ENCODE results near the gene ATG7.
"Not testable (repeated sequence)": the region's sequence is repeated elsewhere in the genome, so short reads cannot be mapped to it uniquely, and the experiment has no call there.

ATG7 gene

DNA sequence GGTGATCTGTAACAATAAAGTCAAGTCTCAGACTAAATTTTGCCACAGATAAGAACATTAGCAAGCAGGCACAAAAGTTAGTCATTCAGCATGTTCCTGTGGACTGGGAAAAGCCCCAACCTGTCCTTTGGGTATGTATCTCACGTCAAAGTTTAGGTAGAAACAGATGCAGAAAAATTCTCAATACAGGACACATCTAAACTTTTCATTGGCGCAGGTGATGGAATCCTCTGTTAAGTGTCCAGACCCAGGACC, 120.6 kb downstream of the ATG7 start:
- Histone ChIP-seq H3K36me3 (ENCODE audit: control insufficient read depth, insufficient read depth, low read length) (no peaks in the 10 kb centered on the region), H3K4me1 (ENCODE audit: control insufficient read depth, insufficient read depth, low read length) (peaks cover 7% of the 10 kb centered on the region), H3K4me3 (ENCODE audit: insufficient read depth, low read depth, low read length) (no peak overlapping the region), H3K27ac (ENCODE audit: insufficient read depth, low read depth, low read length, poor library complexity, severe bottlenecking) (no peak overlapping the region), H3K9me3 (ENCODE audit: control insufficient read depth, low read length) (no peaks in the 10 kb centered on the region), H3K27me3 (ENCODE audit: control insufficient read depth, insufficient read depth, low read length, poor library complexity, severe bottlenecking) (no peaks in the 10 kb centered on the region)
- WGBS, 2 experiments = 91 to 95% methylated on average over 2 of the region's 2 CpGs

- 94 to 96% methylated on average over 3 of the region's 3 CpGs for WGBS, 2 experiments
- no peaks in the 10 kb centered on the region for H3K36me3 ChIP-seq (ENCODE audit: control insufficient read depth, insufficient read depth, low read length)
- H3K27me3 ChIP-seq (ENCODE audit: control insufficient read depth, insufficient read depth, low read length, poor library complexity, severe bottlenecking) = no peaks in the 10 kb centered on the region
- H3K4me1 ChIP-seq (ENCODE audit: control insufficient read depth, insufficient read depth, low read length) = peaks cover 7% of the 10 kb centered on the region
- no peak overlapping the region for H3K27ac ChIP-seq (ENCODE audit: insufficient read depth, low read depth, low read length, poor library complexity, severe bottlenecking)
- no peak overlapping the region for H3K4me3 ChIP-seq (ENCODE audit: insufficient read depth, low read depth, low read length)
- no peaks in the 10 kb centered on the region for H3K9me3 ChIP-seq (ENCODE audit: control insufficient read depth, low read length)
Measured at GRCh38 chr3:11393401-11393800, 121.2 kb downstream of the ATG7 start.

DNA sequence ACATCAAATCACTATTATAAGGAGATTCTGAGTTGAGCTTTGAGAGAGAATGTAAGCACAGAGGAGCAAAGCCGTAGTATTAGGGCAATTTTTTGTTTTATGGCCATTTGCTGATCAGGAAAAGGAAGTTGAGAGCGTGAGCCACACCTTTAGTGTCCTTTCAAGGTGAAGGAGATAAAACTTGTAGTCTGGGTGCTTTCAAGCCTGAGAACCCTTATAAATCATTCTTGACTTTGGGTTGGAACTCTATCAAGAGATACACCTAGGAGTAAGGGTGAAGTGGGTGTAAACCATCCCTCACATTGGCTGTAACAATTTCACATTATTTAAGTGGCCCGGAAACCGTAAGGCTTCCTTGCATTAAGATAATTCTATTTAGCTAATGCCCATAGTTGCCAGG, 122.2 kb downstream of the ATG7 start:
- H3K27me3 ChIP-seq (ENCODE audit: control insufficient read depth, insufficient read depth, low read length, poor library complexity, severe bottlenecking) = no peaks in the 10 kb centered on the region
- no peaks in the 10 kb centered on the region for H3K9me3 ChIP-seq (ENCODE audit: control insufficient read depth, low read length)
- no peak overlapping the region for H3K4me3 ChIP-seq (ENCODE audit: insufficient read depth, low read depth, low read length)
- H3K36me3 ChIP-seq (ENCODE audit: control insufficient read depth, insufficient read depth, low read length) = no peaks in the 10 kb centered on the region
- no peak overlapping the region for H3K27ac ChIP-seq (ENCODE audit: insufficient read depth, low read depth, low read length, poor library complexity, severe bottlenecking)
- WGBS, 2 experiments = 93 to 96% methylated on average over 4 of the region's 4 CpGs
- H3K4me1 ChIP-seq (ENCODE audit: control insufficient read depth, insufficient read depth, low read length) = peaks cover 7% of the 10 kb centered on the region

DNA sequence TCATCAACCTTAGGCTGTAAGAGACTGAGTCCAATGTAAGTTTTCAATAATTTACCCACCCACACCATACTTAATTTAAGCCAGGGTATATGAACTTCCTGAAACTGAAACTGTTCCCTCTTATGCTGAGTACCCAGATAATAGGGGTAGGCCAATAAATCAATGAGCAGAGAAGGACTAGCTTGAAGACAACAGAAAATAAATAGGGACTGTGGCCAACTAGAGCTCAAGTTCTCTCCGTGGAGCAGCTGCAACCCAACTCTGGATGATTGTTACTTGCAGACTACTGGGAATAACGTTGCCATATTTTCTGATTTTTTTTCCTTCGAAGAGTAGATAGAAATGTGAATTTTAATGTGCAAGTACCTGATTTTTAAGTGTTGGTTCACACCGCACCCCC, 128.0 kb downstream of the ATG7 start:
- no peaks in the 10 kb centered on the region for H3K4me1 ChIP-seq (ENCODE audit: control insufficient read depth, insufficient read depth, low read length)
- H3K27ac ChIP-seq (ENCODE audit: insufficient read depth, low read depth, low read length, poor library complexity, severe bottlenecking) = no peak overlapping the region
- no peaks in the 10 kb centered on the region for H3K36me3 ChIP-seq (ENCODE audit: control insufficient read depth, insufficient read depth, low read length)
- no peaks in the 10 kb centered on the region for H3K9me3 ChIP-seq (ENCODE audit: control insufficient read depth, low read length)
- no peaks in the 10 kb centered on the region for H3K27me3 ChIP-seq (ENCODE audit: control insufficient read depth, insufficient read depth, low read length, poor library complexity, severe bottlenecking)
- H3K4me3 ChIP-seq (ENCODE audit: insufficient read depth, low read depth, low read length) = no peak overlapping the region
- 86% methylated on average over 4 of the region's 4 CpGs for WGBS, 2 experiments

- Histone ChIP-seq H3K27me3 (ENCODE audit: control insufficient read depth, insufficient read depth, low read length, poor library complexity, severe bottlenecking) (no peaks in the 10 kb centered on the region), H3K4me3 (ENCODE audit: insufficient read depth, low read depth, low read length) (no peak overlapping the region), H3K4me1 (ENCODE audit: control insufficient read depth, insufficient read depth, low read length) (no peaks in the 10 kb centered on the region), H3K9me3 (ENCODE audit: control insufficient read depth, low read length) (no peaks in the 10 kb centered on the region), H3K36me3 (ENCODE audit: control insufficient read depth, insufficient read depth, low read length) (no peaks in the 10 kb centered on the region), H3K27ac (ENCODE audit: insufficient read depth, low read depth, low read length, poor library complexity, severe bottlenecking) (no peak overlapping the region)
- 94 to 100% methylated on average over 1 of the region's 1 CpG for WGBS, 2 experiments
Measured at GRCh38 chr3:11401434-11401833, 129.2 kb downstream of the ATG7 start.

DNA sequence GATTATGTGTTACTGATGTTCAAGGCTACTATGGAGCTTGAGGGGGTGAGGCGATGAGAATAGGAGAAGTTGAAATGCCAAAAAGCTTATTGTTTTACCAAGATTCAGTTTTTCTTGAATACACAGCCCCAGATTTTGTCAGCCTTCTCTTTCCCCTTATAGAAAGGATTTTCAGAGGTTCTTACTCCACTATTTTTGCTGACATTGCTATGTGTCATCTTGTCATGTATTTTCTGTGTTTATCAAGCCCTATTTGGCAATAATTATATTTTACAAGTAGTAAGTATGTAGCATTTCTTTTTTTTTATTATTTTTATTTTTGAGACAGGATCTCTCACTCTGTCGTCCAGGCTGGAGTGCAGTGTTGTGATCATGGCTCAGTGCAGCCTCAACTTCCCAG, 133.1 kb downstream of the ATG7 start:
- Histone ChIP-seq H3K27ac (ENCODE audit: insufficient read depth, low read depth, low read length, poor library complexity, severe bottlenecking) (no peak overlapping the region), H3K36me3 (ENCODE audit: control insufficient read depth, insufficient read depth, low read length) (no peaks in the 10 kb centered on the region), H3K9me3 (ENCODE audit: control insufficient read depth, low read length) (no peaks in the 10 kb centered on the region), H3K27me3 (ENCODE audit: control insufficient read depth, insufficient read depth, low read length, poor library complexity, severe bottlenecking) (no peaks in the 10 kb centered on the region), H3K4me1 (ENCODE audit: control insufficient read depth, insufficient read depth, low read length) (no peaks in the 10 kb centered on the region), H3K4me3 (ENCODE audit: insufficient read depth, low read depth, low read length) (no peak overlapping the region)
- WGBS, 2 experiments = 88 to 97% methylated on average over 2 of the region's 2 CpGs

- Histone ChIP-seq H3K27me3 (ENCODE audit: control insufficient read depth, insufficient read depth, low read length, poor library complexity, severe bottlenecking) (no peaks in the 10 kb centered on the region), H3K4me3 (ENCODE audit: insufficient read depth, low read depth, low read length) (no peak overlapping the region), H3K4me1 (ENCODE audit: control insufficient read depth, insufficient read depth, low read length) (no peaks in the 10 kb centered on the region), H3K36me3 (ENCODE audit: control insufficient read depth, insufficient read depth, low read length) (no peaks in the 10 kb centered on the region), H3K9me3 (ENCODE audit: control insufficient read depth, low read length) (no peaks in the 10 kb centered on the region), H3K27ac (ENCODE audit: insufficient read depth, low read depth, low read length, poor library complexity, severe bottlenecking) (no peak overlapping the region)
- 82 to 83% methylated on average over 1 of the region's 1 CpG for WGBS, 2 experiments
Measured at GRCh38 chr3:11407644-11408043, 135.4 kb downstream of the ATG7 start.

GRCh38 chr3:11408324-11408859, 136.2 kb downstream of the ATG7 start:
- H3K4me1 ChIP-seq (ENCODE audit: control insufficient read depth, insufficient read depth, low read length); H3K36me3 ChIP-seq (ENCODE audit: control insufficient read depth, insufficient read depth, low read length); H3K27me3 ChIP-seq (ENCODE audit: control insufficient read depth, insufficient read depth, low read length, poor library complexity, severe bottlenecking); H3K27ac ChIP-seq (ENCODE audit: insufficient read depth, low read depth, low read length, poor library complexity, severe bottlenecking); H3K9me3 ChIP-seq (ENCODE audit: control insufficient read depth, low read length); H3K4me3 ChIP-seq (ENCODE audit: insufficient read depth, low read depth, low read length): not testable (repeated sequence)
- WGBS, 2 experiments = 90 to 95% methylated on average over 4 of the region's 4 CpGs

GRCh38 chr3:11410564-11410963, 138.4 kb downstream of the ATG7 start:
- Histone ChIP-seq H3K4me1 (ENCODE audit: control insufficient read depth, insufficient read depth, low read length) (no peaks in the 10 kb centered on the region), H3K27me3 (ENCODE audit: control insufficient read depth, insufficient read depth, low read length, poor library complexity, severe bottlenecking) (no peaks in the 10 kb centered on the region), H3K4me3 (ENCODE audit: insufficient read depth, low read depth, low read length) (no peak overlapping the region), H3K36me3 (ENCODE audit: control insufficient read depth, insufficient read depth, low read length) (no peaks in the 10 kb centered on the region), H3K9me3 (ENCODE audit: control insufficient read depth, low read length) (no peaks in the 10 kb centered on the region), H3K27ac (ENCODE audit: insufficient read depth, low read depth, low read length, poor library complexity, severe bottlenecking) (no peak overlapping the region)

- no peaks in the 10 kb centered on the region for H3K4me1 ChIP-seq (ENCODE audit: control insufficient read depth, insufficient read depth, low read length)
- no peaks in the 10 kb centered on the region for H3K27me3 ChIP-seq (ENCODE audit: control insufficient read depth, insufficient read depth, low read length, poor library complexity, severe bottlenecking)
Measured at GRCh38 chr3:11411956-11412355, 139.8 kb downstream of the ATG7 start.

DNA sequence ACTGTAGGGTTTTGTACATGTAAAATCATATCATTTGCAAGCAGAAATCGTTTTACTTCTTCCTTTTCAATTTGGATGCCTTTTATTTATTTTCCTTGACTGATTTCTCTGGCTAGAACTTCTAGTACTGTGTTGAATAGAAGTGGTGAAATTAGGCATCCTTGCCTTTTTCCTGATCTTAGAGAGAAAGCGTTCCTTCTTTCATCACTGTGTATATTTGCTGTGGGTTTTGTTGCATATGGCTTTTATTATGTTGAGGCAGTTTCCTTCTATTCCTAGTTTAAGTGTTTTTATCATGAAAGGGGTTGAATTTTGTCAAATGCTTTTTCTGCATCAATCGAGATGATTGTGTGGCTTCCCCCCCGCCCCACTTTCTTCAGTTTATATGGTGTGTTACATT, 140.9 kb downstream of the ATG7 start:
- H3K27ac ChIP-seq (ENCODE audit: insufficient read depth, low read depth, low read length, poor library complexity, severe bottlenecking) = no peak overlapping the region

More at GRCh38 chr3:11411956-11412355, 139.8 kb downstream of the ATG7 start:
- Histone ChIP-seq H3K4me3 (ENCODE audit: insufficient read depth, low read depth, low read length) (no peak overlapping the region), H3K36me3 (ENCODE audit: control insufficient read depth, insufficient read depth, low read length) (no peaks in the 10 kb centered on the region), H3K27ac (ENCODE audit: insufficient read depth, low read depth, low read length, poor library complexity, severe bottlenecking) (no peak overlapping the region), H3K9me3 (ENCODE audit: control insufficient read depth, low read length) (no peaks in the 10 kb centered on the region)

More for the DNA sequence above, 140.9 kb downstream of the ATG7 start:
- Histone ChIP-seq H3K4me3 (ENCODE audit: insufficient read depth, low read depth, low read length) (no peak overlapping the region), H3K27me3 (ENCODE audit: control insufficient read depth, insufficient read depth, low read length, poor library complexity, severe bottlenecking) (no peaks in the 10 kb centered on the region), H3K9me3 (ENCODE audit: control insufficient read depth, low read length) (no peaks in the 10 kb centered on the region), H3K36me3 (ENCODE audit: control insufficient read depth, insufficient read depth, low read length) (no peaks in the 10 kb centered on the region), H3K4me1 (ENCODE audit: control insufficient read depth, insufficient read depth, low read length) (no peaks in the 10 kb centered on the region)
- WGBS, 2 experiments = 75 to 81% methylated on average over 4 of the region's 4 CpGs
